ENCODE data around the gene KRTAP22-1.

DNA sequence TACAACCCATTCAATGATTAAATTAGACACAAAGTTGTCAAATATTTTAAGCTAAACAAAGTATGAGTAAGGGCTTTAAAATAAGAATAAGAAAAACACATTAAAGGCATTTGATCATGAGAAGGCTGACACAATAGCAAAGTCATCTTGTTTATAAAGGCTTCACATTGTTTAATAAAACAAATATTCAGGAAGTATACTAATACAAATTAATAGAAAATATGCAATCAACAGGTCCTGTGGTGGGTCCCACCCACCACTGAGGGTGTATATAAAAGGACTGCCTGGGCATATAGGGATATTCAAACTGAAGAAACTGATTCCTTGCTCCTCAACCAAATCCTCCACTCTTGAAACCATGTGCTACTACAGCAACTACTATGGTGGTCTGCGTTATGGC, 34.0 kb downstream of the KRTAP22-1 start, which contains the start of gene KRTAP20-2:
- TF ChIP-seq POLR2A (IDR thresholded peaks at IDR 0.05; ENCODE audit: control extremely low read depth in 1 of 2, low read depth in 2 of 2, low read length in 2 of 2) (no peak), RFX5 (IDR thresholded peaks at IDR 0.05; ENCODE audit: borderline replicate concordance, low read depth, low read length) (no peak), TEAD4 (IDR thresholded peaks at IDR 0.05; ENCODE audit: low read depth, low read length) (no peak), BCL11A (IDR thresholded peaks at IDR 0.05; ENCODE audit: low read depth in 2 of 2, low read length in 2 of 2) (no peak), TAF1 (IDR thresholded peaks at IDR 0.05; ENCODE audit: low read depth, low read length) (no peak), SIN3A (conservative IDR thresholded peaks at IDR 0.05 in 1 of 2, IDR thresholded peaks at IDR 0.05 in 1 of 2; ENCODE audit: low read depth in 1 of 2, low read length in 2 of 2) (no peak)
- TF ChIP-seq, protein P1, sequence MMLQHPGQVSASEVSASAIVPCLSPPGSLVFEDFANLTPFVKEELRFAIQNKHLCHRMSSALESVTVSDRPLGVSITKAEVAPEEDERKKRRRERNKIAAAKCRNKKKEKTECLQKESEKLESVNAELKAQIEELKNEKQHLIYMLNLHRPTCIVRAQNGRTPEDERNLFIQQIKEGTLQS (IDR thresholded peaks at IDR 0.05; ENCODE audit: insufficient read depth, low read depth, low read length): no peak
- TF ChIP-seq, protein P2, sequence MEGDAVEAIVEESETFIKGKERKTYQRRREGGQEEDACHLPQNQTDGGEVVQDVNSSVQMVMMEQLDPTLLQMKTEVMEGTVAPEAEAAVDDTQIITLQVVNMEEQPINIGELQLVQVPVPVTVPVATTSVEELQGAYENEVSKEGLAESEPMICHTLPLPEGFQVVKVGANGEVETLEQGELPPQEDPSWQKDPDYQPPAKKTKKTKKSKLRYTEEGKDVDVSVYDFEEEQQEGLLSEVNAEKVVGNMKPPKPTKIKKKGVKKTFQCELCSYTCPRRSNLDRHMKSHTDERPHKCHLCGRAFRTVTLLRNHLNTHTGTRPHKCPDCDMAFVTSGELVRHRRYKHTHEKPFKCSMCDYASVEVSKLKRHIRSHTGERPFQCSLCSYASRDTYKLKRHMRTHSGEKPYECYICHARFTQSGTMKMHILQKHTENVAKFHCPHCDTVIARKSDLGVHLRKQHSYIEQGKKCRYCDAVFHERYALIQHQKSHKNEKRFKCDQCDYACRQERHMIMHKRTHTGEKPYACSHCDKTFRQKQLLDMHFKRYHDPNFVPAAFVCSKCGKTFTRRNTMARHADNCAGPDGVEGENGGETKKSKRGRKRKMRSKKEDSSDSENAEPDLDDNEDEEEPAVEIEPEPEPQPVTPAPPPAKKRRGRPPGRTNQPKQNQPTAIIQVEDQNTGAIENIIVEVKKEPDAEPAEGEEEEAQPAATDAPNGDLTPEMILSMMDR (IDR thresholded peaks at IDR 0.05; ENCODE audit: control extremely low read depth in 1 of 3, insufficient read depth in 1 of 3, low read depth in 1 of 3, low read length in 3 of 3): no peak

Measured in H1 (cell line).